WTC11 (cell line): ENCODE results near the gene KIF26A. TPM values are rescaled to one million over a fixed set of nuclear protein-coding genes. Genes with fewer than 3 reads are reported as not detected.

Experiments
- ATAC-seq: fragments of 200-7000 bp; cut with Tn5 transposase; 2 replicates; pipeline ENCODE4 v1.10.0; 2021; ENCODE audit warnings: mild to moderate bottlenecking, moderate library complexity
- CTCF ChIA-PET: fragments of 300-600 bp; sonication (Branson Sonifier 250); formaldehyde crosslinking; loops from one replicate; lab custom pipeline; 2021; ENCODE audit warnings: antibody characterized with exemption; lab: Charles Lee
- POLR2A ChIA-PET: fragments of 350-600 bp; sonication (Branson Sonifier 250); formaldehyde crosslinking; loops from one replicate; lab custom pipeline; 2021; ENCODE audit warnings: antibody characterized with exemption; lab: Charles Lee
- DNase-seq: peaks from one replicate; pipeline ENCODE4 v3.0.0; 2021; ENCODE audit warnings: low spot score
- H3K27ac Mint-ChIP-seq: 2 replicates; pipeline ENCODE4 v1.8.0; 2021; ENCODE audit warnings: mixed read lengths
- H3K27me3 Mint-ChIP-seq: 2 replicates; pipeline ENCODE4 v1.8.0; 2021; ENCODE audit warnings: low read depth, mild to moderate bottlenecking, moderate library complexity, mixed read lengths
- H3K36me3 Mint-ChIP-seq: 2 replicates; pipeline ENCODE4 v1.8.0; 2021; ENCODE audit warnings: mixed read lengths
- H3K4me1 Mint-ChIP-seq: 2 replicates; pipeline ENCODE4 v1.8.0; 2022; ENCODE audit warnings: mixed read lengths
- H3K4me3 Mint-ChIP-seq: 2 replicates; pipeline ENCODE4 v1.8.0; 2021; ENCODE audit warnings: mild to moderate bottlenecking, moderate library complexity, mixed read lengths
- H3K9me3 Mint-ChIP-seq: 2 replicates; pipeline ENCODE4 v1.8.0; 2021; ENCODE audit warnings: mixed read lengths
- ATF1 ChIP-seq: sonication (generic); formaldehyde crosslinking; IDR thresholded peaks from 2 replicates; pipeline ENCODE4 v1.8.1; 2023; ENCODE audit warnings: mild to moderate bottlenecking, moderate library complexity, missing genetic modification reagents
- E2F5 ChIP-seq: sonication (generic); formaldehyde crosslinking; IDR thresholded peaks from 2 replicates; pipeline ENCODE4 v1.8.1; 2022; ENCODE audit warnings: mild to moderate bottlenecking, moderate library complexity, missing genetic modification reagents
- ETV6 ChIP-seq: sonication (generic); formaldehyde crosslinking; IDR thresholded peaks from 2 replicates; pipeline ENCODE4 v1.8.1; 2022; ENCODE audit warnings: mild to moderate bottlenecking, missing genetic modification reagents
- IRF1 ChIP-seq: sonication (generic); formaldehyde crosslinking; IDR thresholded peaks from 2 replicates; pipeline ENCODE4 v1.8.0; 2023; ENCODE audit warnings: missing genetic modification reagents
- MAX ChIP-seq: sonication (generic); formaldehyde crosslinking; IDR thresholded peaks from 2 replicates; pipeline ENCODE4 v1.8.0; 2022; ENCODE audit warnings: mild to moderate bottlenecking, missing genetic modification reagents
- MYBL2 ChIP-seq: sonication (generic); formaldehyde crosslinking; IDR thresholded peaks from 2 replicates; pipeline ENCODE4 v1.8.1; 2023; ENCODE audit warnings: mild to moderate bottlenecking, moderate library complexity, missing genetic modification reagents
- RORB ChIP-seq: fragments of 250-450 bp; sonication (Bioruptor Pico); IDR thresholded peaks from 2 replicates; pipeline ENCODE4 v1.9.0; 2021; ENCODE audit warnings: mild to moderate bottlenecking
- TEAD1 ChIP-seq: sonication (generic); formaldehyde crosslinking; IDR thresholded peaks from 2 replicates; pipeline ENCODE4 v1.8.0; 2022; ENCODE audit warnings: mild to moderate bottlenecking, missing genetic modification reagents
- USF1 ChIP-seq: sonication (generic); formaldehyde crosslinking; IDR thresholded peaks from 2 replicates; pipeline ENCODE4 v1.8.0; 2022; ENCODE audit warnings: mild to moderate bottlenecking, missing genetic modification reagents
- ZNF232 ChIP-seq: sonication (generic); formaldehyde crosslinking; IDR thresholded peaks from 2 replicates; pipeline ENCODE4 v1.8.0; 2022; ENCODE audit warnings: mild to moderate bottlenecking, missing genetic modification reagents
- ZNF263 ChIP-seq: sonication (generic); formaldehyde crosslinking; IDR thresholded peaks from 2 replicates; pipeline ENCODE4 v1.8.1; 2022; ENCODE audit warnings: low read depth, mild to moderate bottlenecking, moderate library complexity, missing genetic modification reagents
- ZNF281 ChIP-seq: sonication (generic); formaldehyde crosslinking; IDR thresholded peaks from 2 replicates; pipeline ENCODE4 v1.8.0; 2023; ENCODE audit warnings: mild to moderate bottlenecking, missing genetic modification reagents
- ZNF416 ChIP-seq: fragments of 250-450 bp; sonication (Bioruptor Pico); IDR thresholded peaks from 2 replicates; pipeline ENCODE4 v1.9.0; 2021; ENCODE audit warnings: mild to moderate bottlenecking, inconsistent platforms
- total RNA-seq: library from RNA; stranded (reverse); gene quantifications from 3 replicates; pipeline ENCODE4 v1.2.3, GENCODE V29; 2021

The KIF26A gene
- total RNA-seq, 1 experiment from 2014 or later: 53.4 TPM

GRCh38 chr14:104171029-104171697, 32.8 kb downstream of the KIF26A start:
- peak overlapping the region; percentile 89 for H3K27ac Mint-ChIP-seq
- H3K4me3 Mint-ChIP-seq: peak overlapping the region; percentile 47
- H3K27me3 Mint-ChIP-seq: no peaks in the 10 kb centered on the region
- no peaks in the 10 kb centered on the region for H3K9me3 Mint-ChIP-seq
- peaks cover 26% of the 10 kb centered on the region for H3K4me1 Mint-ChIP-seq
- 0 out of 2 replicates have a peak, but pooled peaks have one; percentile 15 for TF ChIP-seq MAX (CRISPR knock-in tag)
- peak; percentile 74; the same call in 1 of the 2 replicates for TF ChIP-seq TEAD1 (CRISPR knock-in tag)
- no peak for TF ChIP-seq USF1 (CRISPR knock-in tag)
- no peak for TF ChIP-seq RORB (CRISPR knock-in tag)
- no peak for TF ChIP-seq IRF1 (CRISPR knock-in tag)
- TF ChIP-seq ZNF263 (CRISPR knock-in tag): peak; percentile 75; the same call in 1 of the 2 replicates
- 0 out of 2 replicates have a peak, but pooled peaks have one; percentile 37 for TF ChIP-seq ETV6 (CRISPR knock-in tag)
- CTCF ChIA-PET: interaction anchor here (0.6 to 1.4 kb wide), 12 partner anchors 12 to 393 kb away, joined by 3 to 11 read pairs (median 4); no protein-coding TSS in a partner anchor
- DNase-seq: peak; percentile 79
- peak; percentile 71 for ATAC-seq
- POLR2A ChIA-PET: no interaction called here
- 0 out of 2 replicates have a peak, but pooled peaks cover 2% of the 10 kb centered on the region for H3K36me3 Mint-ChIP-seq

- POLR2A ChIA-PET: no interaction called here
These were observed 33.5 kb downstream of the KIF26A start for GRCh38 chr14:104171895-104172294.

GRCh38 chr14:104172349-104172748, 34.0 kb downstream of the KIF26A start:
- Mint-ChIP-seq H3K27me3 (no peaks in the 10 kb centered on the region), H3K4me1 (peaks cover 26% of the 10 kb centered on the region), H3K4me3 (no peak overlapping the region), H3K27ac (peak overlapping the region; percentile 91), H3K9me3 (no peaks in the 10 kb centered on the region), H3K36me3 (0 out of 2 replicates have a peak, but pooled peaks cover 2% of the 10 kb centered on the region)
- ATAC-seq (no peak), DNase-seq (no peak)
- POLR2A ChIA-PET: no interaction called here
- no peak for TF ChIP-seq E2F5 (CRISPR knock-in tag)
- CTCF ChIA-PET: interaction anchor here (1.0 kb wide), 1 partner anchor 22 kb away, joined by 3 read pairs; no protein-coding TSS in a partner anchor

More at GRCh38 chr14:104171895-104172294, 33.5 kb downstream of the KIF26A start:
- no peak overlapping the region for H3K4me3 Mint-ChIP-seq
- H3K36me3 Mint-ChIP-seq: 0 out of 2 replicates have a peak, but pooled peaks cover 2% of the 10 kb centered on the region
- peaks cover 26% of the 10 kb centered on the region for H3K4me1 Mint-ChIP-seq
- no peaks in the 10 kb centered on the region for H3K27me3 Mint-ChIP-seq
- CTCF ChIA-PET: interaction anchor here (0.6 to 1.4 kb wide), 11 partner anchors 12 to 392 kb away, joined by 3 to 11 read pairs (median 4); no protein-coding TSS in a partner anchor
- DNase-seq (no peak), ATAC-seq (no peak)
- no peaks in the 10 kb centered on the region for H3K9me3 Mint-ChIP-seq
- TF ChIP-seq ZNF232 (CRISPR knock-in tag) (no peak), ZNF416 (CRISPR knock-in tag) (no peak), ZNF281 (CRISPR knock-in tag) (no peak), ATF1 (no peak), MYBL2 (no peak)
- peak overlapping the region; percentile 91 for H3K27ac Mint-ChIP-seq
